SIG-M5 (cell line): ENCODE measurements around the gene PSG4.
"Not testable (repeated sequence)": the region's sequence is repeated elsewhere in the genome, so short reads cannot be mapped to it uniquely, and the experiment has no call there.

Source experiments
- DNase-seq: peaks from one replicate; lab custom pipeline; 2025; lab: John Stamatoyannopoulos, UW

PSG4 gene

GRCh38 chr19:43205471-43206105, at the start of gene PSG4:
Gene PSG4 (minus strand): TSS chr19:43205638. CDS start chr19:43205536, 102 bp downstream.
- DNase-seq, result not testable (repeated sequence)

DNA sequence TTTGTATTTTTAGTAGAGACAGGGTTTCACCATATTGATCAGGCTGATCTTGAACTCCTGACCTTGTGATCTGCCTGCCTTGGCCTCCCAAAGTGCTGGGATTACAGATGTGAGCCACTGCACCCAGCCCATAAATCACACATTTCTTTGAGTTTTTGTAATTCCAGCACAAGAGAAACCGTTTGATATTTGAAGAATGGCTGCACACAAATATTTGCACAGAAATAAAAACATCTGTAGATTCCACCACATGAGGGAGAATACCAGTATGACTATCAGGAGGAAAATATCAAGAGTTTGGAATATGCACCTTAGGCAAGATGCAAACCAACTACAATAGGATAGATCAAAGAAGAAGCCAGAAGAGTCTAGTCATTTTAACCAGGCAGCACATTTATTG, 46.0 kb upstream of the PSG4 start:
- not testable (repeated sequence) for DNase-seq

- not testable (repeated sequence) for DNase-seq
Measured at GRCh38 chr19:43250296-43250695, 44.9 kb upstream of the PSG4 start.

- not testable (repeated sequence) for DNase-seq
Measured at GRCh38 chr19:43248635-43249002, 43.2 kb upstream of the PSG4 start.

DNA sequence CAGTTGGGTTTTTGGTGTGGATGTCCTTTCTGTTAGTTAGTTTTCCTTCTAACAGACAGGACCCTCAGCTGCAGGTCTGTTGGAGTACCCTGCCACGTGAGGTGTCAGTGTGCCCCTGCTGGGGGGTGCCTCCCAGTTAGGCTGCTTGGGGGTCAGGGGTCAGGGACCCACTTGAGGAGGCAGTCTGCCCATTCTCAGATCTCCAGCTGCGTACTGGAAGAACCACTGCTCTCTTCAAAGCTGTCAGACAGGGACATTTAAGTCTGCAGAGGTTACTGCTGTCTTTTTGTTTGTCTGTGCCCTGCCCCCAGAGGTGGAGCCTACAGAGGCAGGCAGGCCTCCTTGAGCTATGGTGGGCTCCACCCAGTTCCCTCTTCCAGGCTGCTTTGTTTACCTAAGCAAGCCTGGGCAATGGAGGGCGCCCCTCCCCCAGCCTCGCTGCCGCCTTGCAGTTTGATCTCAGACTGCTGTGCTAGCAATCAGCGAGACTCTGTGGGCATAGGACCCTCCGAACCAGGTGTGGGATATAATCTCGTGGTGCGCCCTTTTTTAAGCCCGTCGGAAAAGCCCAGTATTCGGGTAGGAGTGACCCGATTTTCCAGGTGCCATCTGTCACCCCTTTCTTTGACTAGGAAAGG, 41.9 kb upstream of the PSG4 start:
- not testable (repeated sequence) for DNase-seq

GRCh38 chr19:43245848-43246247, 40.4 kb upstream of the PSG4 start:
- DNase-seq, result not testable (repeated sequence)

GRCh38 chr19:43242211-43242610, 36.8 kb upstream of the PSG4 start:
- not testable (repeated sequence) for DNase-seq

DNA sequence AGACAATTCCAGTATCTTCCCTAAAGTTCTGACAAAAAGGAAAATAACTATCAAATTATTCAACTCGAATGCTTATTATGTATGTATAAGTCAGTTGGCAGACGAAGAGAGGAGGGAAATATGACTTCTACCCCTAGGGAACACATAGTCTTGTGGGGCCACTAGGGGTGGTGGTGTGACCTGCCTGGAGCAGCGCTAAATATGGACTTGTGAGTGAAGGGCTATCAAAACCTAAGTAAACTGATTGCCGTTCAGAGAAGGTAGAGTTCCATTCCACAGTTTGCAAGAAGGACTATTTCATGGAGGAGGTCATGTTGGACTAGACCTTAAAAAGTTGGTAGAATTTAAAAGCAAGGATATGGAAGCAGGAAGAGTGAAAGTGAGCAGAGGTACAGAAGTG, 32.8 kb upstream of the PSG4 start:
- not testable (repeated sequence) for DNase-seq

DNA sequence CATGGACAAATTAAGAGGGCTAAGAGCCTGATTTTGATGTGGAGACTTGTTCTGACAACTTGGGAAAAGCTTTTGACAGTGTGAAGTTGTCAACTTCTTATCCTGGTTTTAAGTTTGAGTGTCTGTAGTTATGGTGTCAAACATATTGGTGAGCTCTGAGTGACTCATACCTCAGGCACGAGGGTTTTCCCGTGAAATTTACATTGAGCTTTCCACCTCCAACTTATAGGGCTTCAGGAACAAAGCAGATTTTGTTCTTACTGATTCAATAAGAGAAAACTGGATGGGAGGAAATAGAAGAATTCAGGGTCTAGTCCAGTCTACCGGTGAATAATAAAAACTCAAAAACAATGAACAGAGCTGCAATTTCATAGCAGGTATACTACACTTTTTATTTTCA, 30.2 kb upstream of the PSG4 start:
- not testable (repeated sequence) for DNase-seq

DNA sequence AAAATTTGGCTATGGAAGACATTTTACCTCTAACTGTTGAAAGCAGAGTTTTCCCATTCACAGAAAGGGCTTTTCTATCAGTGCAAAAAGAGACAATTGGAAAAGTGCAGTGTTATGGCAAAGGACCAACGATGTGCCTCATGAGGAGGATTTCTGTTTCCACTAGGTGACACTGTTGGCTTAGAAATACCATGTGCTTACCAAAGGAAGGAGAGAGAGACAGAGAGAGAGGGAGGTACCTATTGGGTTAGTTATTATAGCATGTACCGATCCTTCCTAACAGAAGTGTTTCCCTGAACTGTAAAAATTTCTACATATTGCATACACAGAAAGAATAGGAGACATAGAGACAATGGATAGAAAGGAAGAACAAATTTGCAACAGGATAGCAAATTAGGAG, 23.9 kb upstream of the PSG4 start:
- no peak for DNase-seq

DNA sequence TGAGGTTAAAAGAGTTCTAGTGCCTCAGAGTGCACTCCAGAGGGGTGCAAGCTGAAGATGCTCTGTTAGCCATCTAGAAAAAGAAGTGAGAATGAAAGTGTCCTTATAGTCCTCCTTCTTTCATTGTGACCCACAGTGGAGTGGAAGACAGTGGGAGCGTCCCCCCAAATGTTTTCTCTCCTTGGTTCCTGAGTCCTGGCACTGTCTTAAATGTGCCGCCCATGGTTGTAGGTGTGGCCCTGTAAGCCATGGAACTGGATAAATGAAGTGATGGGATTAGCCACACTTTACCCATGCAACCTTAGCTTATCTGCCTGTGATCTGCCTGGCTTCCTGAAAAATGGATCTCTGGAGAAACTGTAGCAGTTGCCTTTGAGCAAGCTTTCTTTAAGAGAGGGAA, 23.3 kb upstream of the PSG4 start:
- not testable (repeated sequence) for DNase-seq

DNA sequence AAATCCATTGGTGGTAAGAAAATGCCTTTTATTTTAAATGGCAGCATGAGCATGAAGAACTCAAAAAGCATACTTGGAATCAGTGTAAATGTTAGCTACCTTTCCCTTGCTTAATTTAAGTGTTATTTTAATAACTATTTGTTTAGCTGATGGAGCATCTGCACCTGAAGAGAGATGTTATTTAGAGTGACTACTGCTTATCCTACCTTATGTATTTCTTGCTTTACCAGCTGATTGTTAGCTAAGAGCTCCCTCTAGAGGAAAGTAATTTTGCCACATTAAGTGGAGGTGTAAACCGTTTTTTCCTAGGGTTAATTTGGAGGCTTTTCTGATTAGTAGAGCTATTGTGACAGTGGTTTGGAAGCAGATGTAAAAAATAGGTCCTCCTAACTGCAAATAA, 21.5 kb upstream of the PSG4 start:
- not testable (repeated sequence) for DNase-seq

GRCh38 chr19:43224855-43225253, 19.4 kb upstream of the PSG4 start:
- no peak for DNase-seq

DNA sequence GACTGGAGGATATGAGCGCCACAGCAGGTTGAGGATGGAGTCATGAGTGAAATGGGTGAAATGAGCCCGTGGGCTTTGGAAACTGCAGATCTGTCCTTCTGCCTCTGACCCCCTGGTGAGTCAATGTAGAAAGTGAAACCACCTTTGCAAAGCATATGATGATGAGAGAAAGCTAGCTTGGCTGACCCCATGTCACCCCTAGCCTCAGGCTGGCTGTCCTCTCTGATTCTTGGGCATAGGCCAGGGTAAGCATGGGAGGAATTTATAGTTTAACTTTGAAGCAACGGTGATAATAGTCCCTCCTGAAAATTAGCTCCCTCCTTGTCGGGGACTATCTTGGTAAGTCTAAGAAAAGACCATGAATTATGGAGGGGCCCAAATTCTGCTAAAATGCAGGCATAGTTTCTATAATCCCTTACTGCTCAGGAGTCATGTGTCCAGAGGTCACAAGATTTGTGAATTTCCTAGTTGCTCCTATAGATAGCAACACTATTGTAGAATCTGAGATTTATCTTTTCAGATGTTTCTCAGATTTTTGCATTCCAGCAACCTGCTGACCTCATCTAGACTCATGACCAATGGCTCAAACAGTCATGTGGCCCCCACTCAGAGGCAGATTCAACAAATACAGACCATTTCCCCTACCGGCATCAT, 18.9 kb upstream of the PSG4 start:
- not testable (repeated sequence) for DNase-seq

GRCh38 chr19:43221891-43222290, 16.5 kb upstream of the PSG4 start:
- not testable (repeated sequence) for DNase-seq

DNA sequence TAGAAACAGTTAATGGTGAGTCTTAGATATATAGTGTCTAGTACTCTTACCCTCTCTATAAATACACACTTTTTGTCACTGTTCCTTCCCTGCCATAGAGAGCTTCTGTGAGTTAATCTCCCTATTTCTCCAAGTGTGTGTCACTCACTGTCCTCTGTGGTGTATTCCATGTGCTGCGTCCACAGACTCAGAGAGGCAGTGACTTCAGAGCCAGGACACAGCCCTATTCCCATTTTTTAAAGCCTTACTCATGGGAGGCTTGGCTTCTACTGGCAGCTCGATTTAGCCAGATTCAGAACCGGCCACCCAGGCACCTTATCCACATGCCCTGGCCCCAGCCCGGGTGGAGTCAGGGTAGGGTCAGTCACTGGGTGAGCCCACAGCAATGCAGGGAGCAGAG, 13.7 kb upstream of the PSG4 start:
- DNase-seq, result not testable (repeated sequence)

GRCh38 chr19:43215881-43216280, 10.4 kb upstream of the PSG4 start:
- not testable (repeated sequence) for DNase-seq

GRCh38 chr19:43207991-43208390, 2.6 kb upstream of the PSG4 start:
- no peak for DNase-seq

- DNase-seq, result not testable (repeated sequence)
Measured at GRCh38 chr19:43207174-43207573, 1.7 kb upstream of the PSG4 start.

GRCh38 chr19:43203611-43204010, 1.8 kb downstream of the PSG4 start:
- not testable (repeated sequence) for DNase-seq

DNA sequence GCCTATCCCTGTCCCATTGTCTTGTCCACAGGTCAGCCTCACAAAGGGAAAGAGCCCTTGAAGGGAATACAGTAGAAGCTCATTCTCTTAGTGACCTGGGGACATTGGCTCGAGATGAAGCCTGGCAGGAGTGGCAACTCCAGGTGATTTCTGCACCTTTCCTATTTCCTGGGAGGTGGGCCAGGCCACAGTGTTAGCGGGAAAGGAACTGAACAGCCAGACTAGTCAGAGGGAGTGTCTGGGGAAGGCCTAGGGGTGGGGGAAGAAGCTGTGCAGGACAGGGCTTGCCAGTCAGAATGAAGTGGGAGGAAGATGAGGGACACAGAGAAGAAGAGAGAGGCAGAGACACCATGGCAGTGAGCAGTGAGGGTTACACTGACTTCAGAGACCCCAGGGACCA, 3.5 kb downstream of the PSG4 start:
- not testable (repeated sequence) for DNase-seq

GRCh38 chr19:43201337-43201801, 4.1 kb downstream of the PSG4 start:
- not testable (repeated sequence) for DNase-seq
